ENCODE data around the gene MCUR1. TPM values are rescaled to one million over a fixed set of nuclear protein-coding genes. Genes with fewer than 3 reads are reported as not detected.

The MCUR1 gene
- total RNA-seq, 1 experiment from 2014 or later: 16.4 TPM

- Mint-ChIP-seq H3K36me3 (ENCODE audit: insufficient read depth, unreplicated experiment) (no peaks in the 10 kb centered on the region), H3K4me1 (ENCODE audit: low read depth, unreplicated experiment) (peaks cover 15% of the 10 kb centered on the region), H3K27ac (ENCODE audit: unreplicated experiment) (no peak overlapping the region), H3K9me3 (ENCODE audit: low read depth, unreplicated experiment) (no peaks in the 10 kb centered on the region), H3K27me3 (ENCODE audit: unreplicated experiment) (no peaks in the 10 kb centered on the region), H3K4me3 (ENCODE audit: low read depth, unreplicated experiment) (no peak overlapping the region)
- DNase-seq: no peak
- TF ChIP-seq, protein P1, sequence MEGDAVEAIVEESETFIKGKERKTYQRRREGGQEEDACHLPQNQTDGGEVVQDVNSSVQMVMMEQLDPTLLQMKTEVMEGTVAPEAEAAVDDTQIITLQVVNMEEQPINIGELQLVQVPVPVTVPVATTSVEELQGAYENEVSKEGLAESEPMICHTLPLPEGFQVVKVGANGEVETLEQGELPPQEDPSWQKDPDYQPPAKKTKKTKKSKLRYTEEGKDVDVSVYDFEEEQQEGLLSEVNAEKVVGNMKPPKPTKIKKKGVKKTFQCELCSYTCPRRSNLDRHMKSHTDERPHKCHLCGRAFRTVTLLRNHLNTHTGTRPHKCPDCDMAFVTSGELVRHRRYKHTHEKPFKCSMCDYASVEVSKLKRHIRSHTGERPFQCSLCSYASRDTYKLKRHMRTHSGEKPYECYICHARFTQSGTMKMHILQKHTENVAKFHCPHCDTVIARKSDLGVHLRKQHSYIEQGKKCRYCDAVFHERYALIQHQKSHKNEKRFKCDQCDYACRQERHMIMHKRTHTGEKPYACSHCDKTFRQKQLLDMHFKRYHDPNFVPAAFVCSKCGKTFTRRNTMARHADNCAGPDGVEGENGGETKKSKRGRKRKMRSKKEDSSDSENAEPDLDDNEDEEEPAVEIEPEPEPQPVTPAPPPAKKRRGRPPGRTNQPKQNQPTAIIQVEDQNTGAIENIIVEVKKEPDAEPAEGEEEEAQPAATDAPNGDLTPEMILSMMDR (IDR thresholded peaks at IDR 0.05; ENCODE audit: unreplicated experiment): no peak
- no TSS peak for BruUV-seq (replicated peaks)
- CTCF ChIA-PET: no interaction called here
- intact Hi-C loops (cut with micrococcal nuclease; ENCODE audit: unreplicated experiment): no loop called here
These were observed 52.9 kb downstream of the MCUR1 start for GRCh38 chr6:13761361-13762036.

GRCh38 chr6:13760307-13761304 is 53.8 kb downstream of the MCUR1 start:
- CTCF ChIA-PET: no interaction called here
- DNase-seq: no peak

GRCh38 chr6:13759025-13759424 is 55.3 kb downstream of the MCUR1 start:
- no peak for DNase-seq
- Mint-ChIP-seq H3K9me3 (ENCODE audit: low read depth, unreplicated experiment) (no peaks in the 10 kb centered on the region), H3K4me1 (ENCODE audit: low read depth, unreplicated experiment) (peaks cover 19% of the 10 kb centered on the region), H3K36me3 (ENCODE audit: insufficient read depth, unreplicated experiment) (no peaks in the 10 kb centered on the region), H3K27me3 (ENCODE audit: unreplicated experiment) (no peaks in the 10 kb centered on the region), H3K27ac (ENCODE audit: unreplicated experiment) (no peak overlapping the region), H3K4me3 (ENCODE audit: low read depth, unreplicated experiment) (no peak overlapping the region)
- BruUV-seq (replicated peaks): no TSS peak
- CTCF ChIA-PET: no interaction called here
- intact Hi-C loops (cut with micrococcal nuclease; ENCODE audit: unreplicated experiment): no loop called here
- TF ChIP-seq, protein P1 (IDR thresholded peaks at IDR 0.05; ENCODE audit: unreplicated experiment): no peak

More at GRCh38 chr6:13760307-13761304, 53.8 kb downstream of the MCUR1 start:
- H3K27ac Mint-ChIP-seq (ENCODE audit: unreplicated experiment): no peak overlapping the region
- no peak overlapping the region for H3K4me3 Mint-ChIP-seq (ENCODE audit: low read depth, unreplicated experiment)
- TF ChIP-seq, protein P1 (IDR thresholded peaks at IDR 0.05; ENCODE audit: unreplicated experiment): no peak
- no peaks in the 10 kb centered on the region for H3K36me3 Mint-ChIP-seq (ENCODE audit: insufficient read depth, unreplicated experiment)
- peaks cover 19% of the 10 kb centered on the region for H3K4me1 Mint-ChIP-seq (ENCODE audit: low read depth, unreplicated experiment)
- intact Hi-C loops (cut with micrococcal nuclease; ENCODE audit: unreplicated experiment): no loop called here
- no peaks in the 10 kb centered on the region for H3K9me3 Mint-ChIP-seq (ENCODE audit: low read depth, unreplicated experiment)
- no TSS peak for BruUV-seq (replicated peaks)
- H3K27me3 Mint-ChIP-seq (ENCODE audit: unreplicated experiment): no peaks in the 10 kb centered on the region

GRCh38 chr6:13754644-13755043 is 59.7 kb downstream of the MCUR1 start:
- CTCF ChIA-PET: no interaction called here
- H3K9me3 Mint-ChIP-seq (ENCODE audit: low read depth, unreplicated experiment): no peaks in the 10 kb centered on the region
- H3K4me1 Mint-ChIP-seq (ENCODE audit: low read depth, unreplicated experiment): peaks cover 7% of the 10 kb centered on the region
- no peaks in the 10 kb centered on the region for H3K27me3 Mint-ChIP-seq (ENCODE audit: unreplicated experiment)
- no TSS peak for BruUV-seq (replicated peaks)
- H3K4me3 Mint-ChIP-seq (ENCODE audit: low read depth, unreplicated experiment): no peak overlapping the region
- intact Hi-C loops (cut with micrococcal nuclease; ENCODE audit: unreplicated experiment): no loop called here
- TF ChIP-seq, protein P1 (IDR thresholded peaks at IDR 0.05; ENCODE audit: unreplicated experiment): no peak
- H3K27ac Mint-ChIP-seq (ENCODE audit: unreplicated experiment): no peak overlapping the region
- DNase-seq: no peak
- H3K36me3 Mint-ChIP-seq (ENCODE audit: insufficient read depth, unreplicated experiment): no peaks in the 10 kb centered on the region

All from Calu3 (cell line).